SU-DHL-6 (cell line): ENCODE measurements around the gene ADCY2.

Experiments used
- CTCF ChIP-seq: fragments of 200-600 bp; sonication (generic); IDR thresholded peaks from one replicate; pipeline ENCODE4 v1.5.1; 2017; ENCODE audit warnings: antibody characterized with exemption, mild to moderate bottlenecking, low read length, moderate library complexity; ENCODE audit not compliant: insufficient read depth, poor library complexity, severe bottlenecking
- EZH2phosphoT487 ChIP-seq: fragments of 200-600 bp; sonication (generic), shearing (Covaris generic); conservative IDR thresholded peaks from 2 replicates; pipeline ENCODE4 v1.6.1; 2018; ENCODE audit warnings: mild to moderate bottlenecking, antibody characterized with exemption, low read length, moderate library complexity, mixed read lengths

DNA sequence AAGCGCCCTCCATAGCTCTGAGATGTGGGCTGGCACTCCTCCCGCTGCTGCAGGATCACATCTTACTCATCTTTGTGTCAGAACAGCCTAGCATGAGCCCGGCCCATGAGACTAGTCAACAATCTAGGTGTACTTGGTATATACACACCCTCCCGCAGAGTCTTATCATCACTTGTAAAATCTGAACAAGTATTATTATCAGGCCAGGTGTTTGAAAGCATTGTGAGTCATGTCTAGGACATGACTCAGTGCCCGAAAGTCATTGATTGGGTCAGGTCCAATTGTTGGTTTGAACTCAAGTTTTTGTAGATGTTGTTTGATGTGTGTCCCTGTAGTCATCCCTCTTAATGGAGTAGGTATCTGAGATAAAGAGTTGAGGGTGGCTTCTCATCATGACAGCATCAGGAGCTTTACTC, 346.3 kb downstream of the ADCY2 start:
- TF ChIP-seq EZH2phosphoT487, result no peak
- TF ChIP-seq CTCF, result no peak
